H9 (cell line): ENCODE measurements around the gene PUM1. TPM values are rescaled to one million over a fixed set of nuclear protein-coding genes. Genes with fewer than 3 reads are reported as not detected.

Experiments
- DNase-seq: peaks from one replicate; pipeline ENCODE4 v3.0.0-alpha.2; 2017
- H2AFZ ChIP-seq: one replicate; pipeline ENCODE4 v1.6.1; 2013; ENCODE audit warnings: mild to moderate bottlenecking, low read length, control low read depth, moderate library complexity
- H2AK5ac ChIP-seq: 2 replicates; pipeline ENCODE4 v1.6.1; 2013; ENCODE audit warnings: low read length, control low read depth, mixed read lengths; ENCODE audit not compliant: insufficient read length
- H2BK120ac ChIP-seq: one replicate; pipeline ENCODE4 v1.6.1; 2013; ENCODE audit warnings: low read depth, mild to moderate bottlenecking, low read length, control low read depth, inconsistent platforms; ENCODE audit not compliant: poor library complexity, severe bottlenecking
- H2BK12ac ChIP-seq: 2 replicates; pipeline ENCODE4 v1.6.1; 2013; ENCODE audit warnings: low read length, control low read depth, mixed read lengths, low read depth; ENCODE audit not compliant: insufficient read length
- H2BK15ac ChIP-seq: 2 replicates; pipeline ENCODE4 v1.6.1; 2013; ENCODE audit warnings: low read depth, low read length, control low read depth
- H2BK20ac ChIP-seq: one replicate; pipeline ENCODE4 v1.6.1; 2013; ENCODE audit warnings: low read depth, mild to moderate bottlenecking, low read length, control low read depth, inconsistent platforms; ENCODE audit not compliant: poor library complexity, severe bottlenecking
- H2BK5ac ChIP-seq: 2 replicates; pipeline ENCODE4 v1.6.1; 2013; ENCODE audit warnings: low read length, control low read depth, mixed read lengths; ENCODE audit not compliant: insufficient read length
- H3K14ac ChIP-seq: 2 replicates; pipeline ENCODE4 v1.6.1; 2013; ENCODE audit warnings: low read length, control low read depth; ENCODE audit not compliant: insufficient read depth
- H3K18ac ChIP-seq: 2 replicates; pipeline ENCODE4 v1.6.1; 2013; ENCODE audit warnings: low read depth, mild to moderate bottlenecking, mixed read lengths, low read length, control low read depth; ENCODE audit not compliant: insufficient read length
- H3K23ac ChIP-seq: 2 replicates; pipeline ENCODE4 v1.6.1; 2013; ENCODE audit warnings: low read length, control low read depth, mixed read lengths, low read depth; ENCODE audit not compliant: insufficient read length
- H3K23me2 ChIP-seq: 2 replicates; pipeline ENCODE4 v1.6.1; 2013; ENCODE audit warnings: low read depth, mild to moderate bottlenecking, mixed read lengths, low read length, control low read depth; ENCODE audit not compliant: insufficient read length, poor library complexity, severe bottlenecking
- H3K27ac ChIP-seq: 2 replicates; pipeline ENCODE4 v1.5.1; 2013; ENCODE audit warnings: low read length, control low read depth, mixed read lengths, low read depth; ENCODE audit not compliant: insufficient read length
- H3K27me3 ChIP-seq: 2 replicates; pipeline ENCODE4 v1.6.1; 2013; ENCODE audit warnings: low read length, control low read depth, inconsistent platforms; ENCODE audit not compliant: insufficient read depth
- H3K4ac ChIP-seq: 2 replicates; pipeline ENCODE4 v1.6.1; 2013; ENCODE audit warnings: low read depth, mild to moderate bottlenecking, control low read depth, inconsistent platforms, low read length, moderate library complexity
- H3K4me1 ChIP-seq: 2 replicates; pipeline ENCODE4 v1.6.1; 2013; ENCODE audit warnings: low read length, control low read depth, inconsistent platforms; ENCODE audit not compliant: insufficient read depth
- H3K4me2 ChIP-seq: 2 replicates; pipeline ENCODE4 v1.6.1; 2013; ENCODE audit warnings: low read length, control low read depth, mixed read lengths; ENCODE audit not compliant: insufficient read length, insufficient read depth
- H3K56ac ChIP-seq: 2 replicates; pipeline ENCODE4 v1.6.1; 2013; ENCODE audit warnings: low read depth, mild to moderate bottlenecking, mixed read lengths, low read length, control low read depth; ENCODE audit not compliant: insufficient read length
- H3K79me1 ChIP-seq: 2 replicates; pipeline ENCODE4 v1.6.1; 2013; ENCODE audit warnings: low read depth, mild to moderate bottlenecking, moderate library complexity, low read length, control low read depth, inconsistent platforms; ENCODE audit not compliant: insufficient read depth, poor library complexity, severe bottlenecking
- H3K79me2 ChIP-seq: 2 replicates; pipeline ENCODE4 v1.6.1; 2013; ENCODE audit warnings: low read length, control low read depth, inconsistent platforms; ENCODE audit not compliant: insufficient read depth
- H3K9ac ChIP-seq: 2 replicates; pipeline ENCODE4 v1.6.1; 2013; ENCODE audit warnings: low read length, control low read depth, mixed read lengths; ENCODE audit not compliant: insufficient read length; ENCODE audit errors: extremely low read depth
- H3K9me3 ChIP-seq: one replicate; pipeline ENCODE4 v1.6.1; 2013; ENCODE audit warnings: low read depth, low read length, inconsistent platforms; ENCODE audit not compliant: control insufficient read depth
- H3T11ph ChIP-seq: one replicate; pipeline ENCODE4 v1.6.1; 2013; ENCODE audit warnings: mild to moderate bottlenecking, low read length, control low read depth, inconsistent platforms
- H4K20me1 ChIP-seq: one replicate; pipeline ENCODE4 v1.6.1; 2013; ENCODE audit not compliant: control insufficient read depth, insufficient read length, insufficient read depth
- H4K5ac ChIP-seq: 2 replicates; pipeline ENCODE4 v1.6.1; 2013; ENCODE audit warnings: low read depth, mild to moderate bottlenecking, mixed read lengths, low read length, control low read depth; ENCODE audit not compliant: insufficient read length
- H4K8ac ChIP-seq: replicated peaks from 2 replicates; pipeline ENCODE4 v1.6.1; 2013; ENCODE audit warnings: low read length, control low read depth, mixed read lengths, low read depth; ENCODE audit not compliant: insufficient read length
- H4K91ac ChIP-seq: 2 replicates; pipeline ENCODE4 v1.6.1; 2013; ENCODE audit warnings: low read depth, mild to moderate bottlenecking, moderate library complexity, mixed read lengths, low read length, control low read depth; ENCODE audit not compliant: insufficient read length
- H3K27ac Mint-ChIP-seq, 3 experiments: 2 replicates in 2 of 3; 3 replicates in 1 of 3; pipeline ENCODE4 v1.8.0; 2020 to 2021; ENCODE audit warnings: mixed read lengths in 3 of 3, mild to moderate bottlenecking in 1 of 3, moderate library complexity in 1 of 3
- H3K27me3 Mint-ChIP-seq: 2 replicates; pipeline ENCODE4 v1.8.0; 2021; ENCODE audit warnings: low read depth, mild to moderate bottlenecking, moderate library complexity, mixed read lengths
- H3K36me3 Mint-ChIP-seq, 3 experiments: 2 replicates in 2 of 3; 3 replicates in 1 of 3; pipeline ENCODE4 v1.8.0; 2020 to 2021; ENCODE audit warnings: low read depth in 3 of 3, mixed read lengths in 3 of 3; ENCODE audit not compliant: insufficient read depth in 1 of 3
- H3K4me1 Mint-ChIP-seq, 2 experiments: 2 replicates each; pipeline ENCODE4 v1.8.0; 2020; ENCODE audit warnings: mixed read lengths in 2 of 2
- H3K4me3 Mint-ChIP-seq, 2 experiments: 2 replicates in 1 of 2; 3 replicates in 1 of 2; pipeline ENCODE4 v1.8.0; 2020 to 2021; ENCODE audit warnings: mild to moderate bottlenecking in 2 of 2, mixed read lengths in 2 of 2, moderate library complexity in 1 of 2
- H3K9me3 Mint-ChIP-seq, 2 experiments: 2 replicates in 1 of 2; 3 replicates in 1 of 2; pipeline ENCODE4 v1.8.0; 2020; ENCODE audit warnings: mild to moderate bottlenecking in 2 of 2, mixed read lengths in 2 of 2, moderate library complexity in 1 of 2
- WGBS: extraction: QIAGEN DNeasy Blood & Tissue Kit; methylation state at CpG from one replicate; pipeline ENCODE4 v1.1.7; 2013; ENCODE audit warnings: missing lambda C conversion rate, low lambda C conversion rate, mixed read lengths; ENCODE audit not compliant: insufficient read length; ENCODE audit errors: extremely low coverage; 5-methylcytosine and 5-hydroxymethylcytosine counted together
- total RNA-seq: library from RNA; stranded (reverse); gene quantifications from 2 replicates; pipeline ENCODE4 v1.2.1, GENCODE V29; 2021
- TF ChIP-seq, protein P1 (sequence below): fragments of 200-600 bp; sonication (generic); conservative IDR thresholded peaks from 3 replicates; pipeline ENCODE4 v1.8.0; 2021; ENCODE audit warnings: antibody characterized with exemption, mild to moderate bottlenecking

Gene PUM1
- total RNA-seq, 1 experiment from 2014 or later = 164 TPM

DNA sequence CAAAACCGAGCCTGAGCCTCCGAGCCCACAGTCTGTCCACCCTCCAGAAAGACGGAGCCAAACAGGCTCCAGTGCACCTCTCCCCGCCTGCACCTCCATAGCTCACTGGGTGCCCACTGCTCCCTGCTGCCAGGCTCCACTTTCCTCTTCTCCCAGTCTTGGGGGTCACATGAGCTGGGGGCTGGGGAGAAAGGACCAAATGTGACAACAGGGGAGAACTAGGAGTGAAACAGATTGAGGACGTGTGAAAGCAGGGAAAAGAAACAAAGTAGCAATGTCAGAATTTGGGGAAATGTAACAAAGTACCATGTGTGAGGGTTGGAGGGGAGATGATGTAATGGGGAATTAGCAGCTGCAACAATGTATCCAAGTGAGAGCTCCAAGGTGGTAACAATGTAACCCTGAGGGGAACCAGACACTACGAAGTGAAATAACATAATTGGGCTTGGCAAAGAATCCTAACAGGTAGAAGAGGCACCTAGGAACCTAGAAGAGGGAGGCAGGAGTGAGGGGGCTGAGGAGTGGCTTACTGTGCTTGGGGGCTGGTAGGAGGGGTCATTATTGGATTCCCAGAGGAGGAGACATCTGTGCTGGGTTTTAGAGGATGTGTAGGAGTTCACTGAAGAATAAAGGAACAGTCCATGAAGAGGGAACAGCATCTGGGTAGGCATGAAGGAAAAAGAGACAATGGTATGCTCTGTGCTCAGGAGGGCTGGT, 169.4 kb downstream of the PUM1 start:
- no peak overlapping the region for H2BK5ac ChIP-seq
- H2AFZ ChIP-seq = no peak overlapping the region
- no peak overlapping the region for H3T11ph ChIP-seq
- no peak overlapping the region for H3K56ac ChIP-seq
- H2BK15ac ChIP-seq = no peak overlapping the region
- peaks cover 0 to 5% (median 0%) of the 10 kb centered on the region in 3 experiments; a peak in 2 of 7 replicates for H3K36me3 Mint-ChIP-seq
- H3K27ac ChIP-seq = no peak overlapping the region
- no peaks in the 10 kb centered on the region for H3K79me1 ChIP-seq
- H3K14ac ChIP-seq = peak overlapping the region; percentile 44; the same call in 1 of the 2 replicates
- H4K5ac ChIP-seq = no peak overlapping the region
- no peak overlapping the region for H2BK120ac ChIP-seq
- no peaks in the 10 kb centered on the region; a peak in 1 of 5 replicates for H3K9me3 Mint-ChIP-seq
- peaks cover 2% of the 10 kb centered on the region for H3K27me3 Mint-ChIP-seq
- DNase-seq = no peak
- H3K4me1 ChIP-seq = no peaks in the 10 kb centered on the region
- H4K20me1 ChIP-seq = no peaks in the 10 kb centered on the region
- H3K27ac Mint-ChIP-seq = peak overlapping the region; percentile 27 to 78 (median 31); a peak in 5 of 7 replicates
- H2BK12ac ChIP-seq = no peak overlapping the region
- no peak overlapping the region for H4K8ac ChIP-seq
- H3K4me2 ChIP-seq = no peak overlapping the region
- H3K79me2 ChIP-seq = no peaks in the 10 kb centered on the region
- no peaks in the 10 kb centered on the region for H3K23me2 ChIP-seq
- no peak overlapping the region for H4K91ac ChIP-seq
- H3K9ac ChIP-seq = no peak overlapping the region
- H2BK20ac ChIP-seq = no peak overlapping the region
- H2AK5ac ChIP-seq = no peak overlapping the region
- H3K27me3 ChIP-seq = no peaks in the 10 kb centered on the region
- H3K18ac ChIP-seq = no peak overlapping the region
- H3K9me3 ChIP-seq = no peaks in the 10 kb centered on the region
- peaks cover 22 to 31% of the 10 kb centered on the region in 2 experiments for H3K4me1 Mint-ChIP-seq
- TF ChIP-seq, protein P1, sequence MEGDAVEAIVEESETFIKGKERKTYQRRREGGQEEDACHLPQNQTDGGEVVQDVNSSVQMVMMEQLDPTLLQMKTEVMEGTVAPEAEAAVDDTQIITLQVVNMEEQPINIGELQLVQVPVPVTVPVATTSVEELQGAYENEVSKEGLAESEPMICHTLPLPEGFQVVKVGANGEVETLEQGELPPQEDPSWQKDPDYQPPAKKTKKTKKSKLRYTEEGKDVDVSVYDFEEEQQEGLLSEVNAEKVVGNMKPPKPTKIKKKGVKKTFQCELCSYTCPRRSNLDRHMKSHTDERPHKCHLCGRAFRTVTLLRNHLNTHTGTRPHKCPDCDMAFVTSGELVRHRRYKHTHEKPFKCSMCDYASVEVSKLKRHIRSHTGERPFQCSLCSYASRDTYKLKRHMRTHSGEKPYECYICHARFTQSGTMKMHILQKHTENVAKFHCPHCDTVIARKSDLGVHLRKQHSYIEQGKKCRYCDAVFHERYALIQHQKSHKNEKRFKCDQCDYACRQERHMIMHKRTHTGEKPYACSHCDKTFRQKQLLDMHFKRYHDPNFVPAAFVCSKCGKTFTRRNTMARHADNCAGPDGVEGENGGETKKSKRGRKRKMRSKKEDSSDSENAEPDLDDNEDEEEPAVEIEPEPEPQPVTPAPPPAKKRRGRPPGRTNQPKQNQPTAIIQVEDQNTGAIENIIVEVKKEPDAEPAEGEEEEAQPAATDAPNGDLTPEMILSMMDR = no peak
- H3K23ac ChIP-seq = no peak overlapping the region
- H3K4ac ChIP-seq = no peak overlapping the region
- no CpG with 5 or more reads among the region's 6 CpGs for WGBS
- no peak overlapping the region for H3K4me3 Mint-ChIP-seq
